GM20431 (cell line): ENCODE measurements around the gene TMEM270.
"Not testable (repeated sequence)": the region's sequence is repeated elsewhere in the genome, so short reads cannot be mapped to it uniquely, and the experiment has no call there.

ENCODE experiments used
- in situ Hi-C: fragments of 300-500 bp; cut with MseI, MboI; formaldehyde crosslinking; loops from one replicate; pipeline ENCODE4 v1.15.0; 2020; ENCODE audit warnings: low sequenced_read_pairs; ENCODE audit not compliant: unreplicated experiment

TMEM270 gene

GRCh38 chr7:73860859-73861258 lies at the start of gene TMEM270:
Gene TMEM270 (plus strand): TSS chr7:73861159. CDS start chr7:73861195, 36 bp downstream.
- in situ Hi-C loops: no loop called here

GRCh38 chr7:73811760-73812168 lies 49.2 kb upstream of the TMEM270 start:
- in situ Hi-C loops: no loop called here

GRCh38 chr7:73812996-73813395 lies 48.0 kb upstream of the TMEM270 start:
- in situ Hi-C loops: no loop called here

GRCh38 chr7:73815436-73815835 lies 45.5 kb upstream of the TMEM270 start:
- in situ Hi-C loops: no loop called here

- in situ Hi-C loops: no loop called here
Measured at GRCh38 chr7:73817121-73817520, 43.8 kb upstream of the TMEM270 start.

- in situ Hi-C loops: no loop called here
Measured at GRCh38 chr7:73820013-73820412, 40.9 kb upstream of the TMEM270 start.

- in situ Hi-C loops: not testable (repeated sequence)
Measured at GRCh38 chr7:73821597-73822285, 39.2 kb upstream of the TMEM270 start.

GRCh38 chr7:73822319-73823173 lies 38.4 kb upstream of the TMEM270 start:
- in situ Hi-C loops: no loop called here

- in situ Hi-C loops: no loop called here
Measured at GRCh38 chr7:73823257-73823656, 37.7 kb upstream of the TMEM270 start.

GRCh38 chr7:73823873-73824592 lies 36.9 kb upstream of the TMEM270 start:
- in situ Hi-C loops: no loop called here

- in situ Hi-C loops: no loop called here
Measured at GRCh38 chr7:73824986-73825385, 36.0 kb upstream of the TMEM270 start.

- in situ Hi-C loops: no loop called here
Measured at GRCh38 chr7:73827567-73828106, 33.3 kb upstream of the TMEM270 start.

- in situ Hi-C loops: no loop called here
Measured at GRCh38 chr7:73828107-73828803, 32.7 kb upstream of the TMEM270 start.

GRCh38 chr7:73828972-73829371 lies 32.0 kb upstream of the TMEM270 start:
- in situ Hi-C loops: no loop called here

GRCh38 chr7:73829505-73829904 lies 31.5 kb upstream of the TMEM270 start:
- in situ Hi-C loops: no loop called here

GRCh38 chr7:73829921-73830680 lies 30.9 kb upstream of the TMEM270 start:
- in situ Hi-C loops: no loop called here

- in situ Hi-C loops: no loop called here
Measured at GRCh38 chr7:73830681-73831583, 30.0 kb upstream of the TMEM270 start, which contains the start of gene CLDN4. Gene CLDN4 (plus strand): TSS chr7:73830996. CDS start chr7:73831202, 206 bp downstream.

- in situ Hi-C loops: no loop called here
Measured at GRCh38 chr7:73831584-73831833, 29.4 kb upstream of the TMEM270 start.
